Left forelimb (tissue), 1 donor: ENCODE measurements around the gene ZNF17.

Experiments
- DNase-seq: peaks from one replicate; pipeline ENCODE4 v3.0.0-alpha.2; 2018; ENCODE audit warnings: low spot score

ZNF17 gene

GRCh38 chr19:57434386-57435061 lies 23.6 kb downstream of the ZNF17 start:
- DNase-seq = no peak

- DNase-seq = peak; percentile 95
Measured at GRCh38 chr19:57435062-57435978, 24.4 kb downstream of the ZNF17 start, which contains the start of gene ZNF749. Gene ZNF749, plus strand, starts transcription at chr19:57435325. Its CDS starts 254 bp downstream, at chr19:57435579.

- no peak for DNase-seq
Measured at GRCh38 chr19:57436417-57436816, 25.5 kb downstream of the ZNF17 start.

- DNase-seq = no peak
Measured at GRCh38 chr19:57437931-57438330, 27.0 kb downstream of the ZNF17 start.

- no peak for DNase-seq
Measured at GRCh38 chr19:57438925-57439324, 28.0 kb downstream of the ZNF17 start.

- DNase-seq = no peak
Measured at GRCh38 chr19:57441979-57442752, 31.2 kb downstream of the ZNF17 start.

- DNase-seq = no peak
Measured at GRCh38 chr19:57443121-57443696, 32.2 kb downstream of the ZNF17 start.

- no peak for DNase-seq
Measured at GRCh38 chr19:57452307-57452706, 41.3 kb downstream of the ZNF17 start.

- DNase-seq = no peak
Measured at GRCh38 chr19:57465680-57466381, 54.9 kb downstream of the ZNF17 start.

- DNase-seq = no peak
Measured at GRCh38 chr19:57466489-57466888, 55.5 kb downstream of the ZNF17 start.
